ENCODE results near the gene RFX7.

Gene RFX7

DNA sequence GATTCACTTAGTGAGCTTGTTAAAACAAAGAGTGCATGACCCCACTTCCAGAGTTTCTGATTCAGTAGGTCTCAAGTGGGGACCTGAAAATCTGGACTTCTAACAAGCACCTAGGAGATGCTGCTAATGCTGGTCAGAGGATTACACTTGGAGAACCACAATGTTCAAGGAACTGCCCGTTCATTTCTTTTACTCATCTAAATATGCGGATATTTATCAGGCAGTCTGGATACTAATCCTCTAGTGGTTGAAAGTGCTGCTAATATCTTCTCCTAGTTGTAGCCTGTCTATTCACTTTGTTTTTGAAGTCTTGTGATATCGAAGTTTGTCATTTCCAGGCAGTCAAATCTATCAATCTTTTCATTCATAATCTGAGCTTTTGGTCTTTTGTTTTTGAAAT, 86.8 kb downstream of the RFX7 start:
- no peak for TF ChIP-seq TEAD4 (IDR thresholded peaks at IDR 0.05)
- no peak for TF ChIP-seq MAX (IDR thresholded peaks at IDR 0.05)
- no peak for TF ChIP-seq RAD21 (IDR thresholded peaks at IDR 0.05; ENCODE audit: low read depth)
- no peak for TF ChIP-seq TAF1 (IDR thresholded peaks at IDR 0.05; ENCODE audit: low read depth)
- no peak for TF ChIP-seq REST (IDR thresholded peaks at IDR 0.05; ENCODE audit: low read depth)
- no peak for TF ChIP-seq ZBTB7A (IDR thresholded peaks at IDR 0.05; ENCODE audit: low read depth)
- no peak for TF ChIP-seq CREB1 (IDR thresholded peaks at IDR 0.05; ENCODE audit: low read depth)

DNA sequence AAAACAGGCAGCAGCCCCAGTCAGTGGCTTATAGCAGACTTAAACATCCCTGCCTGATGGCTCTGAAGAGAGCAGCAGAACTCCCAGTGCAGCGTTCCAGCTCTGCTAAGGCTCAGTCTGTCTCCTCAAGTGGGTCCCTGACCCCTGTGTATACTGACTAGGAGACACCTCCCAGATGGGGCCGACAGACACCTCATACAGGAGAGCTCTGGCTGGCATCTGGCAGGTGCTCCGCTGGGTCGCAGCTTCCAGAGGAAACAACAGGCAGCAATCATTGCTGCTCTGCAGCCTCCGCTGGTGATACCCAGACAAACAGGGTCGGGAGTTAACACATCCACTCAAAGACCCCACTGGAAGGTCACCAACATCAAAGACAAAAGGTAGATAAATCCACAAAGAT, 93.5 kb downstream of the RFX7 start:
- TF ChIP-seq EP300 (IDR thresholded peaks at IDR 0.05; ENCODE audit: borderline replicate concordance), result no peak
- no peak for TF ChIP-seq YY1 (IDR thresholded peaks at IDR 0.05; ENCODE audit: low read depth)
- TF ChIP-seq, protein P1, sequence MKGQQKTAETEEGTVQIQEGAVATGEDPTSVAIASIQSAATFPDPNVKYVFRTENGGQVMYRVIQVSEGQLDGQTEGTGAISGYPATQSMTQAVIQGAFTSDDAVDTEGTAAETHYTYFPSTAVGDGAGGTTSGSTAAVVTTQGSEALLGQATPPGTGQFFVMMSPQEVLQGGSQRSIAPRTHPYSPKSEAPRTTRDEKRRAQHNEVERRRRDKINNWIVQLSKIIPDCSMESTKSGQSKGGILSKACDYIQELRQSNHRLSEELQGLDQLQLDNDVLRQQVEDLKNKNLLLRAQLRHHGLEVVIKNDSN (IDR thresholded peaks at IDR 0.05), result no peak
- no peak for TF ChIP-seq MAX (IDR thresholded peaks at IDR 0.05)
- no peak for TF ChIP-seq RAD21 (IDR thresholded peaks at IDR 0.05; ENCODE audit: low read depth)
- TF ChIP-seq ZBTB7A (IDR thresholded peaks at IDR 0.05; ENCODE audit: low read depth), result no peak
- no peak for TF ChIP-seq NFIC (IDR thresholded peaks at IDR 0.05)
- TF ChIP-seq TCF12 (IDR thresholded peaks at IDR 0.05; ENCODE audit: low read depth), result no peak
- TF ChIP-seq CEBPB (IDR thresholded peaks at IDR 0.05), result no peak
- no peak for TF ChIP-seq REST (IDR thresholded peaks at IDR 0.05; ENCODE audit: low read depth)
- TF ChIP-seq FOXM1 (IDR thresholded peaks at IDR 0.05; ENCODE audit: borderline replicate concordance, low read depth), result no peak

GRCh38 chr15:56148064-56148463, 95.6 kb downstream of the RFX7 start:
- TF ChIP-seq NFIC (IDR thresholded peaks at IDR 0.05) (no peak), TCF12 (IDR thresholded peaks at IDR 0.05; ENCODE audit: low read depth) (no peak), MAX (IDR thresholded peaks at IDR 0.05) (no peak), RAD21 (IDR thresholded peaks at IDR 0.05; ENCODE audit: low read depth) (no peak), EP300 (IDR thresholded peaks at IDR 0.05; ENCODE audit: borderline replicate concordance) (no peak), TEAD4 (IDR thresholded peaks at IDR 0.05) (no peak), CEBPB (IDR thresholded peaks at IDR 0.05) (no peak), CREB1 (IDR thresholded peaks at IDR 0.05; ENCODE audit: low read depth) (no peak), FOXM1 (IDR thresholded peaks at IDR 0.05; ENCODE audit: borderline replicate concordance, low read depth) (no peak), YY1 (IDR thresholded peaks at IDR 0.05; ENCODE audit: low read depth) (no peak), EGR1 (IDR thresholded peaks at IDR 0.05) (no peak), TAF1 (IDR thresholded peaks at IDR 0.05; ENCODE audit: low read depth) (no peak), REST (IDR thresholded peaks at IDR 0.05; ENCODE audit: low read depth) (no peak), ZBTB7A (IDR thresholded peaks at IDR 0.05; ENCODE audit: low read depth) (no peak)
- TF ChIP-seq, protein P1 (IDR thresholded peaks at IDR 0.05), result no peak

DNA sequence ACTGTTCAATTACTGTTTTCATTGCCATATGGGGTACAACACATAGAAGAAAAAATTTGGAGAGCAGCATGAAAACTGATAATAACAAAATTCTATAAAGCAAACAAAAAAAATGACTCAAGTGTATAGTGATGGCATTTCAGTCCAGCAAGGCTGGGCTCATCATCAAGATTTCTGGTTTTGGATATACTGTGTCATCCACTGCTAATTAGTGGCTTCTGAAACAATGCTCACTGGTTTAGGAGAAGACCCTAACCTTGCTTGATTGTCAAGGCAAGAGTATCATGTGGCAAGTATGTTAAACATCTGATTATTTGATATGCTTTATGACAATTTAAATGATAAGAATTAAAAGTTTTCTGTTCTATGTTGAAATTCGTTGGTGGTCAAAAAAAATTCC, 96.9 kb downstream of the RFX7 start:
- no peak for TF ChIP-seq MAX (IDR thresholded peaks at IDR 0.05)
- no peak for TF ChIP-seq EP300 (IDR thresholded peaks at IDR 0.05; ENCODE audit: borderline replicate concordance)
- TF ChIP-seq REST (IDR thresholded peaks at IDR 0.05; ENCODE audit: low read depth), result no peak
- TF ChIP-seq CREB1 (IDR thresholded peaks at IDR 0.05; ENCODE audit: low read depth), result no peak
- TF ChIP-seq CEBPB (IDR thresholded peaks at IDR 0.05), result no peak
- no peak for TF ChIP-seq RAD21 (IDR thresholded peaks at IDR 0.05; ENCODE audit: low read depth)
- no peak for TF ChIP-seq FOXM1 (IDR thresholded peaks at IDR 0.05; ENCODE audit: borderline replicate concordance, low read depth)
- no peak for TF ChIP-seq TAF1 (IDR thresholded peaks at IDR 0.05; ENCODE audit: low read depth)
- no peak for TF ChIP-seq NFIC (IDR thresholded peaks at IDR 0.05)
- TF ChIP-seq, protein P1 (IDR thresholded peaks at IDR 0.05), result no peak
- TF ChIP-seq EGR1 (IDR thresholded peaks at IDR 0.05), result no peak
- TF ChIP-seq ZBTB7A (IDR thresholded peaks at IDR 0.05; ENCODE audit: low read depth), result no peak

All from Ishikawa (cell line).